Endodermal cell (in vitro differentiated cells): ENCODE data around the gene PARM1. TPM values are rescaled to one million over a fixed set of nuclear protein-coding genes. Genes with fewer than 3 reads are reported as not detected.

Source experiments
- DNase-seq: peaks from one replicate; pipeline ENCODE4 v3.0.0-alpha.2; 2017
- H3K27ac ChIP-seq: 2 replicates; pipeline ENCODE4 v1.5.1; 2013; ENCODE audit warnings: mild to moderate bottlenecking, low read depth, low read length, moderate library complexity
- H3K27me3 ChIP-seq: 2 replicates; pipeline ENCODE4 v1.6.1; 2013; ENCODE audit warnings: mild to moderate bottlenecking, low read length, moderate library complexity; ENCODE audit not compliant: insufficient read depth, control insufficient read depth, poor library complexity, severe bottlenecking
- H3K36me3 ChIP-seq: 2 replicates; pipeline ENCODE4 v1.7.0; 2013; ENCODE audit warnings: mild to moderate bottlenecking, low read length, moderate library complexity; ENCODE audit not compliant: control insufficient read depth, insufficient read depth
- H3K4me1 ChIP-seq: one replicate; pipeline ENCODE4 v1.7.0; 2013; ENCODE audit warnings: low read length; ENCODE audit not compliant: control insufficient read depth, insufficient read depth
- H3K4me3 ChIP-seq: 2 replicates; pipeline ENCODE4 v1.5.1; 2013; ENCODE audit warnings: mild to moderate bottlenecking, low read length, moderate library complexity
- H3K9ac ChIP-seq: 2 replicates; pipeline ENCODE4 v1.6.1; 2013; ENCODE audit warnings: mild to moderate bottlenecking, low read length, moderate library complexity; ENCODE audit not compliant: poor library complexity, severe bottlenecking; ENCODE audit errors: extremely low read depth
- H3K9me3 ChIP-seq: 2 replicates; pipeline ENCODE4 v1.6.1; 2013; ENCODE audit warnings: mild to moderate bottlenecking, low read length, moderate library complexity; ENCODE audit not compliant: control insufficient read depth
- H3K27ac Mint-ChIP-seq: 2 replicates; pipeline ENCODE4 v1.8.0; 2020; ENCODE audit warnings: mixed read lengths
- H3K27me3 Mint-ChIP-seq: 2 replicates; pipeline ENCODE4 v1.8.0; 2021; ENCODE audit warnings: mild to moderate bottlenecking, mixed read lengths; ENCODE audit not compliant: insufficient read depth
- H3K36me3 Mint-ChIP-seq: 2 replicates; pipeline ENCODE4 v1.8.0; 2020; ENCODE audit warnings: low read depth, mixed read lengths
- H3K4me1 Mint-ChIP-seq: 2 replicates; pipeline ENCODE4 v1.8.0; 2020; ENCODE audit warnings: mixed read lengths
- H3K4me3 Mint-ChIP-seq: 2 replicates; pipeline ENCODE4 v1.8.0; 2020; ENCODE audit warnings: mild to moderate bottlenecking, moderate library complexity, mixed read lengths
- H3K9me3 Mint-ChIP-seq: 2 replicates; pipeline ENCODE4 v1.8.0; 2020; ENCODE audit warnings: mild to moderate bottlenecking, mixed read lengths
- CTCF ChIP-seq: fragments of 200-600 bp; sonication (generic); conservative IDR thresholded peaks from 2 replicates; pipeline ENCODE4 v1.5.0; 2021; ENCODE audit warnings: antibody characterized with exemption, mild to moderate bottlenecking
- WGBS, 2 experiments: methylation state at CpG; one replicate each; pipeline versions ENCODE4 v1.1.5 to v1.1.7; 2013; ENCODE audit warnings: missing lambda C conversion rate in 2 of 2, mixed read lengths in 1 of 2; ENCODE audit not compliant: insufficient coverage in 1 of 2, insufficient read length in 1 of 2; 5-methylcytosine and 5-hydroxymethylcytosine counted together
- total RNA-seq, 2 donors: library from RNA; stranded (reverse); fragmentation: NEBNext Ultra II Directional in 1 of 2; extraction: Animal tissue kit (Norgen Biotek cat#: 25700) in 1 of 2; gene quantifications; 2 replicates in 1 of 2; 3 replicates in 1 of 2; pipeline ENCODE4 v1.2.1, GENCODE V29; 2021

PARM1 gene
- total RNA-seq, 2 donors from 2014 or later = 0.13 to 1.1 TPM

GRCh38 chr4:75031775-75032174 is 98.9 kb downstream of the PARM1 start:
- no peaks in the 10 kb centered on the region for H3K4me1 ChIP-seq
- WGBS, 2 experiments = 93% methylated on average over 1 of the region's 1 CpG; no CpG with 5 or more reads in 1 of the 2 experiments
- no peaks in the 10 kb centered on the region for H3K27me3 Mint-ChIP-seq
- no peak overlapping the region for H3K4me3 Mint-ChIP-seq
- no peak overlapping the region for H3K27ac Mint-ChIP-seq
- no peaks in the 10 kb centered on the region for H3K27me3 ChIP-seq
- H3K36me3 ChIP-seq = no peaks in the 10 kb centered on the region
- no peaks in the 10 kb centered on the region for H3K9me3 Mint-ChIP-seq
- no peak for DNase-seq
- H3K9ac ChIP-seq = no peak overlapping the region
- no peaks in the 10 kb centered on the region for H3K4me1 Mint-ChIP-seq
- H3K4me3 ChIP-seq = no peak overlapping the region
- no peak overlapping the region for H3K27ac ChIP-seq
- H3K9me3 ChIP-seq = no peaks in the 10 kb centered on the region
- H3K36me3 Mint-ChIP-seq = no peaks in the 10 kb centered on the region
- no peak for TF ChIP-seq CTCF

- no peaks in the 10 kb centered on the region for H3K27me3 Mint-ChIP-seq
- peak overlapping the region; percentile 84 for H3K27ac ChIP-seq
- no peaks in the 10 kb centered on the region for H3K27me3 ChIP-seq
- no peak overlapping the region for H3K9ac ChIP-seq
- peaks cover 7% of the 10 kb centered on the region for H3K4me1 ChIP-seq
- WGBS, 2 experiments = 40 to 87% methylated on average over 1 to 3 of the region's 3 CpGs
- H3K9me3 ChIP-seq = no peaks in the 10 kb centered on the region
- H3K4me3 ChIP-seq = no peak overlapping the region
- no peak overlapping the region for H3K4me3 Mint-ChIP-seq
- H3K9me3 Mint-ChIP-seq = no peaks in the 10 kb centered on the region
- no peak overlapping the region for H3K27ac Mint-ChIP-seq
- TF ChIP-seq CTCF = no peak
- H3K36me3 Mint-ChIP-seq = no peaks in the 10 kb centered on the region
- peaks cover 8% of the 10 kb centered on the region for H3K4me1 Mint-ChIP-seq
- H3K36me3 ChIP-seq = no peaks in the 10 kb centered on the region
- DNase-seq = no peak
Measured at GRCh38 chr4:75034523-75034922, 101.6 kb downstream of the PARM1 start.

GRCh38 chr4:75035321-75035720 is 102.4 kb downstream of the PARM1 start:
- 79 to 87% methylated on average over 2 to 5 of the region's 5 CpGs for WGBS, 2 experiments
- Mint-ChIP-seq H3K36me3 (no peaks in the 10 kb centered on the region), H3K4me3 (no peak overlapping the region), H3K27me3 (no peaks in the 10 kb centered on the region), H3K9me3 (no peaks in the 10 kb centered on the region), H3K27ac (no peak overlapping the region), H3K4me1 (peaks cover 8% of the 10 kb centered on the region)
- Histone ChIP-seq H3K36me3 (no peaks in the 10 kb centered on the region), H3K9me3 (no peaks in the 10 kb centered on the region), H3K27me3 (no peaks in the 10 kb centered on the region), H3K9ac (no peak overlapping the region), H3K4me3 (no peak overlapping the region), H3K27ac (no peak overlapping the region), H3K4me1 (peaks cover 7% of the 10 kb centered on the region)
- no peak for DNase-seq
- no peak for TF ChIP-seq CTCF
